Neural progenitor cell (in vitro differentiated cells): ENCODE measurements around the gene JSRP1. TPM values are rescaled to one million over a fixed set of nuclear protein-coding genes. Genes with fewer than 3 reads are reported as not detected.

Experiments used
- DNase-seq: peaks from one replicate; pipeline ENCODE4 v3.0.0-alpha.2; 2016; ENCODE audit warnings: low spot score
- H2AFZ ChIP-seq: fragments of 200-600 bp; sonication (generic); replicated peaks from 2 replicates; pipeline ENCODE4 v1.6.1; 2016; ENCODE audit warnings: antibody characterized with exemption
- H3F3A ChIP-seq: fragments of 200-600 bp; sonication (generic); 2 replicates; pipeline ENCODE4 v1.6.1; 2016; ENCODE audit warnings: antibody characterized with exemption, low read depth
- H3K27ac ChIP-seq: fragments of 200-600 bp; sonication (generic); 2 replicates; pipeline ENCODE4 v1.5.1; 2016; ENCODE audit warnings: mild to moderate bottlenecking
- H3K27me3 ChIP-seq: fragments of 200-600 bp; sonication (generic); 2 replicates; pipeline ENCODE4 v1.6.1; 2016; ENCODE audit warnings: mild to moderate bottlenecking, moderate library complexity
- H3K36me3 ChIP-seq: fragments of 200-600 bp; sonication (generic); 2 replicates; pipeline ENCODE4 v1.5.1; 2016
- H3K4me1 ChIP-seq: fragments of 200-600 bp; sonication (generic); 2 replicates; pipeline ENCODE4 v1.6.1; 2016; ENCODE audit warnings: mixed run types
- H3K4me2 ChIP-seq: fragments of 200-600 bp; sonication (generic); 2 replicates; pipeline ENCODE4 v1.6.1; 2016
- H3K4me3 ChIP-seq: fragments of 200-600 bp; sonication (generic); 2 replicates; pipeline ENCODE4 v1.5.1; 2016
- H3K79me2 ChIP-seq: fragments of 200-600 bp; sonication (generic); 2 replicates; pipeline ENCODE4 v1.6.1; 2016; ENCODE audit warnings: low read depth
- H3K9ac ChIP-seq: fragments of 200-600 bp; sonication (generic); 2 replicates; pipeline ENCODE4 v1.6.1; 2016
- H3K9me3 ChIP-seq: fragments of 200-600 bp; sonication (generic); 2 replicates; pipeline ENCODE4 v1.5.1; 2016; ENCODE audit warnings: low read depth
- H4K20me1 ChIP-seq: fragments of 200-600 bp; sonication (generic); 2 replicates; pipeline ENCODE4 v1.6.1; 2016; ENCODE audit warnings: low read depth
- H3K27ac Mint-ChIP-seq: 3 replicates; pipeline ENCODE4 v1.8.0; 2021; ENCODE audit warnings: mixed read lengths
- H3K27me3 Mint-ChIP-seq: 2 replicates; pipeline ENCODE4 v1.8.0; 2022; ENCODE audit warnings: low read depth, mild to moderate bottlenecking, inconsistent platforms, moderate library complexity, mixed read lengths; ENCODE audit not compliant: insufficient read depth
- H3K36me3 Mint-ChIP-seq: 3 replicates; pipeline ENCODE4 v1.8.0; 2021; ENCODE audit warnings: mixed read lengths
- H3K4me1 Mint-ChIP-seq: 3 replicates; pipeline ENCODE4 v1.8.0; 2021; ENCODE audit warnings: mixed read lengths
- H3K4me3 Mint-ChIP-seq: 3 replicates; pipeline ENCODE4 v1.8.0; 2021; ENCODE audit warnings: mild to moderate bottlenecking, moderate library complexity, mixed read lengths
- H3K9me3 Mint-ChIP-seq: 3 replicates; pipeline ENCODE4 v1.8.0; 2020; ENCODE audit warnings: mixed read lengths
- EZH2 ChIP-seq: fragments of 200-600 bp; sonication (generic); IDR thresholded peaks from 2 replicates; pipeline ENCODE4 v1.6.1; 2017; ENCODE audit warnings: antibody characterized with exemption, mild to moderate bottlenecking, moderate library complexity
- EZH2phosphoT487 ChIP-seq: fragments of 200-600 bp; sonication (generic); IDR thresholded peaks from 2 replicates; pipeline ENCODE4 v1.6.1; 2017; ENCODE audit warnings: antibody characterized with exemption
- total RNA-seq: library from RNA; depleted of rRNA; stranded (reverse); fragments of >200 nt; gene quantifications from 2 replicates; pipeline ENCODE4 v1.2.3, GENCODE V29; 2015; ENCODE audit warnings: low replicate concordance
- TF ChIP-seq, protein P1 (sequence below): fragments of 200-600 bp; sonication (generic); IDR thresholded peaks from 2 replicates; pipeline ENCODE4 v1.5.1; 2017; ENCODE audit warnings: antibody characterized with exemption, mild to moderate bottlenecking

JSRP1 gene
- total RNA-seq, 1 donor from 2014 or later: not detected

DNA sequence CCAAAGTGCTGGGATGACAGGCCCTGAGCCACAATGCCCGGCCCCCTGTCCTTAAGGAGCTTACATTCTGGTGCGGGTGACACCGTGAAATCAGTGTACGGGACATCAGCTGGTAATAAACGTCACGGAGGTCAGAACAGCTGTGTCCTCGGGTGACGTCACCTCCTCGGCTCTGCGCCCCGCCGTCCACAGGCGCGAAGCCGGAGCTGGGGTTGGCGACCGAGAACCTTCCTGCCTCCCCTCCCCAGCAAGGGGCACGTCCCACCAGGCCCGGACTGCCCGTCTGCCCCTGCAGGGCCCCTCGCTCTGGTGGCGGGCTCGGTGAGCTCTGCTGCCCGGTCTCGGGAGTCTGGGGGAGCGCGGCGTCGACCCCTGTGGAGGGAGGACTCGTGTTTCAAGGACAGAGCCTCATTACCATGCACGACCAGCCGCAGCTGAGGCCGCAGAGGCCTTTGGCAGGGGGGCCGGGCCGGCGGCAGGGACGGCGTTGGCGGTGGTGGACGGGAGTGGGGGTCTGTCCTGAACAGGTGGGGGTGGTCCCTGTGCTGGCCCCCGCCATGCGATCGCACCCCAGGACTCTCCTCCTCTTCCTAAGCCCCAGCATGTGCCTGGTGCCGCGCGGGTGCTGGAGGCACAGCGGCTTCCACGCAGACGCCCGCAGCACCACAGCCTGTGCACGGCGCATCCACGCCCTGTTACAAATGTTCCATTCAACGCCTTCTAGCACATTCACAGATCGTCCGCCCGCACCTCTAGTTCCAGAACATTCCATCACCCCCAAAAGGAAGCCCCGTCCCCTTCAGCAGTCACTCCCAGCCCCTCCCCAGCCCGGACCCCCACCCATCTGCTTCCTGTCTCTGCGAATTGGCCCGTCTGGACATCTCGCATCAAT lies 46.3 kb upstream of the JSRP1 start:
- Histone ChIP-seq H3K9ac (no peak overlapping the region), H3K36me3 (no peaks in the 10 kb centered on the region), H3K27ac (no peak overlapping the region), H3K4me1 (peaks cover 6% of the 10 kb centered on the region), H3K4me3 (peak overlapping the region; percentile 32), H2AFZ (peak overlapping the region; percentile 77), H3K27me3 (peaks cover 41% of the 10 kb centered on the region), H3K9me3 (no peaks in the 10 kb centered on the region), H3K79me2 (no peaks in the 10 kb centered on the region), H4K20me1 (no peaks in the 10 kb centered on the region), H3K4me2 (peak overlapping the region; percentile 76), H3F3A (peaks cover 9% of the 10 kb centered on the region)
- Mint-ChIP-seq H3K27me3 (peaks cover 15% of the 10 kb centered on the region), H3K4me1 (peaks cover 27% of the 10 kb centered on the region), H3K36me3 (no peaks in the 10 kb centered on the region), H3K27ac (peak overlapping the region; percentile 69), H3K9me3 (no peaks in the 10 kb centered on the region), H3K4me3 (peak overlapping the region; percentile 62)
- TF ChIP-seq EZH2 (no peak), EZH2phosphoT487 (no peak)
- TF ChIP-seq, protein P1, sequence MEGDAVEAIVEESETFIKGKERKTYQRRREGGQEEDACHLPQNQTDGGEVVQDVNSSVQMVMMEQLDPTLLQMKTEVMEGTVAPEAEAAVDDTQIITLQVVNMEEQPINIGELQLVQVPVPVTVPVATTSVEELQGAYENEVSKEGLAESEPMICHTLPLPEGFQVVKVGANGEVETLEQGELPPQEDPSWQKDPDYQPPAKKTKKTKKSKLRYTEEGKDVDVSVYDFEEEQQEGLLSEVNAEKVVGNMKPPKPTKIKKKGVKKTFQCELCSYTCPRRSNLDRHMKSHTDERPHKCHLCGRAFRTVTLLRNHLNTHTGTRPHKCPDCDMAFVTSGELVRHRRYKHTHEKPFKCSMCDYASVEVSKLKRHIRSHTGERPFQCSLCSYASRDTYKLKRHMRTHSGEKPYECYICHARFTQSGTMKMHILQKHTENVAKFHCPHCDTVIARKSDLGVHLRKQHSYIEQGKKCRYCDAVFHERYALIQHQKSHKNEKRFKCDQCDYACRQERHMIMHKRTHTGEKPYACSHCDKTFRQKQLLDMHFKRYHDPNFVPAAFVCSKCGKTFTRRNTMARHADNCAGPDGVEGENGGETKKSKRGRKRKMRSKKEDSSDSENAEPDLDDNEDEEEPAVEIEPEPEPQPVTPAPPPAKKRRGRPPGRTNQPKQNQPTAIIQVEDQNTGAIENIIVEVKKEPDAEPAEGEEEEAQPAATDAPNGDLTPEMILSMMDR: no peak
- DNase-seq: peak; percentile 82

DNA sequence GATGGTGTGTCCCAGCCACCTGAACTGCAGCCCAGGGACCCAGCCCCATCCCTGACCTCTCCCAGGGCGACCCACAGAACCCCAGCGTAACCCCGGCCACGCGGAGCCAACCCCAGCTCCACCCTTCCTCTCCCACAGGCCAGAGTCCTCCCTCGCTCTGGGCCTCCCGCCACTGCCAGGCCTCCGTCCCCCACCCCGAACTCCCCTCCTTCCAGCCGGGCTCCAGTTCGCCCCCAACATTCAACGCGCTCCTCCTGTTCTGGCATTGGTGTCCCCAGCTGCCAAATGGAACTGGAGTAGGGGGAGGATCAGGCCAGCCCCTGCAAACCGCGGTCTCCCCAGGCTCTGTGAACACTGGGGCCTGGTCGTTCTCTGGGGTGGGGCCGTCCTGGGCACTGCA lies 44.3 kb upstream of the JSRP1 start:
- Histone ChIP-seq H4K20me1 (no peaks in the 10 kb centered on the region), H3K27me3 (peaks cover 34% of the 10 kb centered on the region), H3K4me1 (peaks cover 6% of the 10 kb centered on the region), H3K79me2 (no peaks in the 10 kb centered on the region), H3K4me2 (no peak overlapping the region), H3K4me3 (no peak overlapping the region), H2AFZ (no peak overlapping the region), H3K36me3 (no peaks in the 10 kb centered on the region), H3F3A (peaks cover 5% of the 10 kb centered on the region), H3K27ac (no peak overlapping the region), H3K9me3 (no peaks in the 10 kb centered on the region), H3K9ac (no peak overlapping the region)
- peaks cover 22% of the 10 kb centered on the region for H3K4me1 Mint-ChIP-seq
- DNase-seq: no peak
- no peaks in the 10 kb centered on the region for H3K9me3 Mint-ChIP-seq
- H3K36me3 Mint-ChIP-seq: no peaks in the 10 kb centered on the region
- peaks cover 18% of the 10 kb centered on the region for H3K27me3 Mint-ChIP-seq
- no peak overlapping the region for H3K27ac Mint-ChIP-seq
- peak overlapping the region; percentile 41 for H3K4me3 Mint-ChIP-seq
- no peak for TF ChIP-seq EZH2phosphoT487
- TF ChIP-seq, protein P1: no peak
- no peak for TF ChIP-seq EZH2

DNA sequence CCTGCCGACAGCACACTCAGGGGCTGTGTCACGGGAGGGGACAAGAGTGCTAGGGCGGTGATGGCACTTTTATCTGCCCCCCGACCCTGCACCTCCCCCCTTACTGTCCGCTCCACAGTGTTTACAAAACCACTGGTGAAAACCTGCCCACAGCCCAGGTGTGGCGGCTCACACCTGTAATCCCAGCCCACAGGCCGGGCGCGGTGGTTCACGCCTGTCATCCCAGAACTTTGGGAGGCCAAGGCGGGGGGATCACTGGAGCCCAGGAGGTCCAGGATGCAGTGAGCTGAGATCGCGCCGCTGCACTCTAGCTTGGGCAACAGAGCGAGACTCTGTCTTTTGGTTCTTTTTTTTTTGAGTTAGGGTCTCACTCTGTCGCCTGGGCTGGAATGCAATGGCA lies 39.9 kb upstream of the JSRP1 start:
- peaks cover 11% of the 10 kb centered on the region for H4K20me1 ChIP-seq

More for the DNA sequence above, 39.9 kb upstream of the JSRP1 start:
- Mint-ChIP-seq H3K4me1 (peaks cover 14% of the 10 kb centered on the region), H3K27ac (no peak overlapping the region), H3K9me3 (no peaks in the 10 kb centered on the region), H3K27me3 (peaks cover 34% of the 10 kb centered on the region), H3K4me3 (no peak overlapping the region), H3K36me3 (no peaks in the 10 kb centered on the region)
- TF ChIP-seq EZH2phosphoT487 (no peak), EZH2 (no peak)
- TF ChIP-seq, protein P1: no peak
- no peaks in the 10 kb centered on the region for H3K9me3 ChIP-seq
- DNase-seq: no peak
- peaks cover 3% of the 10 kb centered on the region for H3K4me1 ChIP-seq
- no peaks in the 10 kb centered on the region for H3K79me2 ChIP-seq
- H3K4me3 ChIP-seq: no peak overlapping the region
- H3K27me3 ChIP-seq: peaks cover 54% of the 10 kb centered on the region
- H3F3A ChIP-seq: peaks cover 12% of the 10 kb centered on the region
- no peak overlapping the region for H3K9ac ChIP-seq
- H3K4me2 ChIP-seq: no peak overlapping the region
- no peaks in the 10 kb centered on the region for H3K36me3 ChIP-seq
- no peak overlapping the region for H3K27ac ChIP-seq
- no peak overlapping the region for H2AFZ ChIP-seq
